Stimulated activated CD4-positive, alpha-beta T cell treated with anti-CD3 and anti-CD28 coated beads, Interleukin-1b, Interleukin-23, amount 100 ng/mL, for 24 hours (primary cell): ENCODE results near the gene FBN1.

Source experiments
- DNase-seq, 4 experiments: peaks; one replicate each; pipeline ENCODE4 v3.0.0-alpha.2; 2020; ENCODE audit warnings: low read depth in 4 of 4, low spot score in 1 of 4

Gene FBN1

DNA sequence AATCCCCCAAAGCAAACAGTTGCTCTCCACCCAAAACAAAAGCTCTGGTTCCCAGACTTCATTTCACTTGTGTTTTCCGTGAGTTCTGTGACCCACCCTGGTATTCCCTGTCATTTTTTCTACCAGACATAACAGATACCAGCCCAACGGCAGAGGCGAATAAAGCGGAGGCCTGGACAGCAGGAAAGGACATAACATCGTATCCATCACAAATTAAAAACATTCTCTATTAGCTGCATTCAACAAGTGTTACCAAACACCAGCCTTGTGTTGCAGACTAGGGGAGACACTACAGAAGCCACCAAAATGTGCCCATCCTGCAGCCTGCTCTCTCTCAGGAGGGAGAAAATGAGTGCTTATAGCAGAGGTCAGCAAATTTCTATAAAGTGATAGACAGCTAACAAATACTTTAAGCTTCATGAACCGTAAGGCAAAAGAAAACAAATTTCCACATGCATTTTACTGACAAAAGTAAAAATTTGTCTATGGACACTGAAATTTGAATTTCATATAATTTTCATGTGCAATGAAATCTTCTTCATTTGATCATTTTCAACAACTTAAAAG is 7.1 kb upstream of the FBN1 start:
- no peak for DNase-seq

DNA sequence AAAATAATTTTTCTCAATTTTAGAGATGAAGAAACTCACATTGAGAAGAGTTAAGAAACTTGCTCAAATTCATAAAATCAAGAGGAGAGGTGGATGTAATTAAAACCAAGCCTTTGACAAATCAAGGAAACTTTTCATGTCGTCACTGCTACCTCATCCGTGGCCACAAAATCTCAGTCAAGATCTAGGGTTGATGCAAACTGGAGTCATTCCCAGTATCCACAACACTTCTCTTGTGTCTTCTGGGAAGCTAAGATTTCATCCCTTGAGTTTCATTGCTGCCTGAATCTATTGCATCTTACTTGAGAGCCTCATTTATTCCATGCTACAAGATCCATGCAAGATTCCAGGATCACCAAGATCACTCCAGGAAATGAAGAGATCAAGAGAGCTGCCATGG is 5.4 kb upstream of the FBN1 start:
- no peak for DNase-seq

DNA sequence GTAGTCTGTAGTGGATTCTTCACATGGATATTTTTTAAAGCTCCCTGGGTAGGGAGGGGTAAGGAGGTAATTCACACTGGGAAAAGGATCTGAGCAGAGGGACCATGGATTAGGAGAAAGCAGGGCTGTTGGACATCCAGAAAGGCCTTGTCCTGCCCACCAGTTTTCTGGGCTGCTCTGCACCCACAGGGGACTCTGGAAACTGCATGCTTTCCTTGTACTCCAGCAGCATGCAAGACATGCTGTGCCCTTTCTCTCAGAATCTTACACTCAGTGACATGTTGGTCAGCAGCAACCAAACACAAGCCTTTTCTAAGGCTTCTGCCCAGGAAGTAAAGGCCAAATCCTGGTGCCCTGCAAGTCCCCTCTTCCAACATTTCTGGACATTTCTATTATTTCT is 2.5 kb upstream of the FBN1 start:
- no peak for DNase-seq

DNA sequence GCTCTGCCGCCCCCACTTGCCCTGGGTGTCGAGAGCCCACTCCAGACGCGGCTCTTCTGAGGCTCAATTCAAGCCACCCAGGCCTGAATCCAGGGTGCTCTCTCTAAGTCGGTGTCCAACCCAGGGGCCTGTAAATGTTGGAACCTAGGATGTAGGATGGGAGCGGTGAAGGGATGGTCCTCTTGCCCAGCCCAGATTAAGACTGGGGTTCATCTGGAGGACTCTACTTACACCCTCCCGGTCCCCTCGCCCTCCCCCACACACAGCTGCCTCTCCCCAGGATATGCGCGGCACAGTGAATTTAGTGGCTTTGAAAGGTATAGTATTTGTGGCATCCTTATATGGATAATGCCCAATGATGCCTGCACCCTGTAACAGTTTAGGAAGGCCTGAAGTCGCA is 822 bp upstream of the FBN1 start:
- no peak for DNase-seq

DNA sequence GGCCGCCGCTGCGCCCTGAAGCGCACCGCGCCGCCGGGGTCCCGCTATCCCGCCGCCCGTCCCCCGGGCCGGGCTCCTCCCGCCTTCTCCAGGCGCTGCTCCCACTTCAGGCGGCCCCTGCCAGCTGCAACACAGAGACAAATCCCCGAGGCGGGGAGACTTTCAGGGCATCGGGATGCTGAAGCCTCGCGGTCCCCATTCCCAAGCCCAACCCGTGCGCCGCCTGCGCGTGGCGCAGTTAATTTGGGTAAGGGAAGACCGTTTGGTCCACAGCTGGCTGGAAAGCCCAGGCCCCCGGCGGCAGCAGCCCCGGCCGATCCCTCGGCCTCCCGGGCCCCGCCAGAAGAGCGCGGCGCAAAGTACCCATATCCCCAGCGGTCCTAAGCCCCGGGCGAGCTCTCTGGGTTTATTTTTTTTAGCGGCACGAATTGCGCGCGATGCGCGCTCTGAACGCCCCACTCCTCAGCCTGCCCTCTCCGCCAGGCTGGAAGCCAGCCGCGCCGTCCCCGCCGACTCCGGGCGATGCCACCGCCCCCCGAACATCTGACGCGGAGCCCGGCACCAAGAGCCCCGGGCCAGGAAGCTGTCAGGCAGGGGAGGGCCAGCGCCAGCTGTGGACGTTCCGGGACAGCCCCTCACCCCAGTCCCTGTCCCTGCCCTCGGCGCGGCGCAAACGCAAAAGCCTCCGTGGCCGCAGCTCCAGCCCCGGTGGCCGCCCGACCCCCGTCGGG is 517 bp downstream of the FBN1 start:
- DNase-seq = no peak

DNA sequence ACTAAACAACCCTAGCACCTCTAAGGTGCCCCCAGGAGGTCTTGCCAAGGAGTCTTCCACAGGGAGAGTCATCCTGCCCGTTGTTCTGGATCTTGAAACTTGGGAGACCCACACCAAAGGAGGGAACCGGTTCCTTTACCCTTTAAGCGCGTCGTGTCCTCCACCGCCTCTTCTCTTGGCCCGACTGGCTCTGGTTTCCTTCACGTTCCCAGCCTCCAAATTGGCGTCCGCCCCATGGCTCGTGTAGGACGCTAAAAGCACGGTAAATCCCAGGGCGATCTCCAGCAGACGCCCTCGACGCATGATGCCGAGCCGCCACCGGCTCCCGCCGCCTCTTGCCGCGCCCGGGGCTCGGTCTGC is 1.1 kb downstream of the FBN1 start:
- DNase-seq = no peak

DNA sequence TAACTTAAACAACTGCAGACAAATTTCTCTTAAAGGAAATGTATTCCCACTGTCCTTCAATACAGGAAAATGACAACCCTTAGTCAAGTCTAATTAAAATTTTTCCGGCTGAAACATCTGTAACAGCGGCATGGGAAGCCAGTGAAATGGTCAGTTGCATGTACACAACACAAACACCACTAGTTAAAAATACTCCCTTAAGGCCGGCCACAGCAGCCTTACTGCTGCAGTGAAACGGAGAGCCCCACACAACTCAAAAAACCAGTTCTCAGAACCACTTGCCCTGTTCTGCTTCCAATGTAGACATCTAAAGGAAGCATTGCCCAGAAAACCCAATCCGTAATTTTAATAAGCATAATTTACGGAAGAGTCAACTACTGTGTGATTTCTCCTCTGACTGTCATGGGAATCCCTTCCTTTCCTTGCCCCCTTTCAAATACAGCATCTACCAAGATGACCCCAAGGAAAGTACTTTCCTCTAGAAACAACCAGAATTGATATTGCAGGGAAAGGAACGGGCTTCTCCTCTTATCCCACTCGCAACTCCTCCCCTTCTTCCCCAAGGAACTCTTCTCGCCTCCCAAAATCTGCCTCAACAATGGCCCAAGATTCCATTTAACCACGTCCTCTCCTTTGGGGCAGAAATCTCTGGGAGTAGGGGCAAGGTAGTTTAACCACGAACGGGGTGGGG is 1.6 kb downstream of the FBN1 start:
- DNase-seq = no peak

DNA sequence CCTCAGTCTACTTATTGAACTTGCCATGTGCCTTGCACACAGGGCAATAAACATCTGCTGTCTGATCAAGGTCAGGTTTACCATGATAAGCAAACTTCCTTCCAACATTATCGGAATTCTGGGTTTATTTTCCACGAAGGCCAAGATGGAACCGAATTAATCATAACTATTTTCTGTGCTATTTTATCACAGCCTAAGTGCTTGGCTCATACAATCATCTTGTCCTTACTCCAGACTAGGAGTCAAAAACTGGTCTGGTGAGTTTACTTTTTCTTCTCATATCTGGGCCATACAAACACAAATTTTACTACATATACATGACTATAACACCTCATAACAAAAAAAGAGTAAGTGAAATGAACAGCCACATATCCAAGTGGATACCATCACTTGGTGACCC is 2.3 kb downstream of the FBN1 start:
- DNase-seq = no peak

DNA sequence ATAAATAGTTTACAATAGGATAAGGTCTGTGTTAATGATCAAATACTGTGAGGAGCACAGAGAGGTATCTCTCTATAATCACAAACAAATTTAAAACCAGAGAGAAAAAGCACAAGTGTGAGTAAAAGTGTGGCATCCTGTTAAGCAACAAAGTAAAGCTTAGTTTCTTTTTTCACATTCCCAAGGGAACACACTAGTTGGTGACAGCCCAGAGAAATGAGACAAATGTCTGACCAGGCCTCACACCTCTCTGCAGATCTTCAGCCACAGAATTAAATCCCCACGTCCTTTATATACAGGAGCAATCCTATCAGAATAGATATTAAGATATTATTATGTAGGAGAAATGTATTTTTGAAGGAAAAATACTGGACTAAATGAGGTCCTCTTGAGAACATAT is 2.7 kb downstream of the FBN1 start:
- no peak for DNase-seq

DNA sequence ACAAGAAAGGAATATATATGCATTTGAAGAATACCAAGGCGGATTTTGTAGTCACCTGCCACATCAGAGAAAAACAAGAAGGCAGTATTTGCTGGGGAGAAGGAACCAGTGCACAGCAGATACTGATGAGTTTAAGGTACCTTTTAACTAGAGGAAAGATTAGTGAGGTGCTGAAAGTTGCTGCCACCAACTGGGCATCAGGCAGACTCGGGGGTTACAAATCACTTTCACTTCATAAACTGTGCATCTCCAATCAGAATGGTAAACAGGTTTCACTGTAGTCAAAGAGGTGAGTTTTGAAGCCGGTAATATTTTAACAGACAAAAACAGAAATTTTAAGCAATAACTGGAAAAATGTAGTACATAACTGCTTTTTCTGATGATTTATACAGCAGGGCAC is 4.1 kb downstream of the FBN1 start:
- no peak for DNase-seq

DNA sequence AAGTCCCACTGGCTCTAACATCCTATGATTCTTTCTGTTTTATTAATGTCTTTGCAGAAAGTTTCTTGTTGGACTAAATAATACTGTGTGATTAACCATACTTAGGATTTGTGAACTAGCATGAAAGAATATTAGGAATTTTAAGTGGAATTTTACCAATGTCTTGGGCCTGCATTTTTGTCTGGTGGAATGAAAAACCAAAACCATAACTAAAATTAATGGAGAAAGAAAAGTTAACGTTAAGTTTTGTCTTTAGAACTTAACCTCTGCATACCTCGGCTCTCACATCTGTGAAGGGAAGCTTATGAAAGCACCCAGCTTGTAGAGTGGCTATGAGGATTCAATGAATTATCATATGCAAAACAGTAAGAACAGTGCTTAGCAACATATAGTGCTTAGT is 6.5 kb downstream of the FBN1 start:
- DNase-seq = no peak

DNA sequence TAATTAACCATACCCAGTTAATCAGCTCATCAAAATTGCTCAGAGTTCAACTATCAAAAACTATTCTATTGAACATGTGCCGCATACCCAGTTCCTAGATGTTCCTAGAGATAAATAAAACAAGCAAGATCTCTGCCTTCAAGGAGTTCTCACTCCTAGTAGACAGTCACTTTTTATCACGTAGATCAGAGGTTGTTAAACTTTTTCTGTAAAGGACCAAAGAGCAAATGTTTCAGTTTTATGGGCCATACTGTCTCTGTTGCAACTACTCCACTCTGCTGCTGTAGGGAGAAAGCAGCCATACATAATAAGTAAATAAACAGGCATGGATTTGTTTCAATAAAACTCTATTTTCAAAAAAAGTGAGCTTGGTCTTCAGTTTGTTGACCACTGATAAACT is 7.9 kb downstream of the FBN1 start:
- DNase-seq = no peak

DNA sequence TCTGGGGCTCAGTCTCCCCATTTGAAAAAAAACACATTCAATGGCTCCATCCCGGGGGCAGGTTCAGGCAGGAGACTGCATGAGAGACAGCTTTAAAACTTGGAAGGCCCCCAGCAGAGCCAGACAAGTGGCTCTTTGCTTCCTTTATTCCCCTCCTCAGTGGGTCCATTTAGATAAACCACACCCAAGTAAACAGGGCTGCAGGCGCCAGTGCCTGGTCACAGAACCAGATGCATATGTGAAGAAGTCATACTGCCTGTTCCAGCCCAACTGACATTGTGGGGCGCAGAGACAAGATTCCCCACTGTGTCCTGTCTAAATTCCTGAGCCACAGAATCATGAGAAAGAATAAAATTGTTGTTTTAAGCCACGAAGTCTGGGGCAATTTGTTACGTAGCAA is 9.0 kb downstream of the FBN1 start:
- no peak for DNase-seq

DNA sequence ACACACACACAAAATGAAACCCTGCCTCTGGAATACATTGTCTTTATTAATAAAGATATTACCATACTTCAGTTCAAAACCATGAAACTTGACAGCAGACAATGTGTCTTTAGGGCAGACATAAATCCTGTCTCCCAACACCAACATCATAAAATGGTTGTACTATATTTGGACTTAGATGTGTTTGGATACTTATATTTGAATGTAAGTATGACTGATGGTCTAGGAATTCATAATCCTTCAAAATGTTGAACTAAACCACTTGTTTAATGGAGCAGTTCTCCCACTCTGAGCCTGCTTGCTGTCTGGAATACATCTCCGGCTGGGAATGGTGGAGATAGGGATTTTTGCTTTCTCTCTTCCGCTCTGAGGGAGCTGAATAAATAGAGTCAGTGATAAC is 10.6 kb downstream of the FBN1 start:
- no peak for DNase-seq

DNA sequence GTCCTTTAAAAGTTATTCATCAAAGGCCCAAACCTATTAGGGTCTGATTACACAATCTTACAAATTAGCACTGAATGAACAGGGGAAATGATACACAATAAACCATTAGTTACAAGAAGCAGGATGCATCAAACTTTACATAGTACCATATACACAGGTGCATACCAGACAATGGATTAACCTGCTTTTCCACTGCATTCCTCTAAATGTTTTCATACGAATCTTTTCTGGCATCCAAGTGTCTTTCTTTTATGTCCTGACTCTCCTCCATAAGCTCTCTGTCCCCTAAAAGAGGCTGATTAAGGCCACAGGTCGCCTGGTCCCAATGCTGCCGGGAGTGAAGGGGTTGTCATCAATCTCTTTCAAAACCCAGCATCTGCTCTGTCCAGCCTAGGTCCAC is 11.4 kb downstream of the FBN1 start:
- DNase-seq = no peak

DNA sequence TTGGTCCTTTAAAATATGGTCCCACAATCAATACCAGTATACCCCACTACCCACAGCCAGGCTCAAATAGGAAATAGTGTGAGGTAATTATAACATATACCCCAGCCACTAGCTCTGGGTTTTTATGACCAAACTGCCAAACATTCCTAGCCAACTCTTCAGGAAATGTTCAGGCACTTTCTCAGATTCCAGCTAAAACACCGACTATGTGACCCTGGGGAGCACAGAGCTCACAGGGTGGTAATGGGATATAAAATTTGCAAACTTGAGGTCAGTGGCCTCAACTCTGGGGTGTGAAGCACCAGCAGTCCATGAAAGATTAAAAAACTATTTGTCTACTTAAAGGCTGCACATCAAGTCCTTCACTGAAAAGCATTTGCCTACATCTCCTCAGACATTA is 12.9 kb downstream of the FBN1 start:
- DNase-seq = no peak

DNA sequence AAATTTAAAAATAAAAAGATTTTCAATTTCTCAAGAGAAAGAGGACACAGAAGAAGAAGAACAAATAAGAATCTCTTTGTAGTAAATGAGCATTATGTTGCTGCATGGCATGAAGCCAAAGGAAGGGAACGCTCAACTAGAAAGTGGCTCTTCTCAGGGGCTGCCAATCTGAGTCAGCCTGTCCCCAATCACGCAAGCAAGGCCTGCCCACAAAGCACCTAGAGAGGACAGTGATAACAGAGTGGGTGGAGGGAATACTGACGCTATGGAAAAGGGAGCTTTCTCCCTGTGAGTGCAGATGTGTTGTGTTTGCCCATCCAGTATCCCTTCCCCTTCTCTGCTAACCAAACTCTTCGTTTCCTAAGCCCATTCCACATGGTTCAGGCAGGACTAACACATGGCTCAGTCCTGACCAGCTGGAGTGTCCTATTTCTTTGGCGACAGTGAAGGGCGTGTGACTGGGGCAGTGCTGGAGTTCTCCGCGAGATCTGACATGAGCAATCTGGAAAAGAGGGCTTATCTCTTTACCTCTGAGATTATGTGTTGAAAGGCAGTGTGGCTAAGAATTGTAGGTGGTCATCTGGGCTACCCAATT is 14.2 kb downstream of the FBN1 start:
- no peak for DNase-seq

DNA sequence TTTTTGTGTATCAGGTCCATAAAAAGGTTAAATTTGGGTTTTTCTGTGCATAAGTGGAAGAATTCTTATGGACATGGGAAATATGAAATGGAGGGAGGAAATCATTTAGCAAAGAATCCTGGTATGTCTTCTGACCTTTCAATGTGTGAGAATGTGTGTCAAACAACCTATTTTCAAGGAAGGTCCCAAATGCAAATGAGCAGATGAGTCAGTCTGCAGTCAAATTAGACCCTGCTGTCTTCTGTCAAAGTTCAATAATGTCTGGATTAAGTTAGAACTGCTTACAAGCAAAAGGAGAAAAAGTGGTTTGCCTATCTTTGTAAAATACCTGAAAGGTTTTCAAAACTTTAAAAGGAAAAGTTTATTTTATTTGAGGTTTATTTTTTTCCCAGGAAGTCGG is 15.3 kb downstream of the FBN1 start:
- no peak for DNase-seq

DNA sequence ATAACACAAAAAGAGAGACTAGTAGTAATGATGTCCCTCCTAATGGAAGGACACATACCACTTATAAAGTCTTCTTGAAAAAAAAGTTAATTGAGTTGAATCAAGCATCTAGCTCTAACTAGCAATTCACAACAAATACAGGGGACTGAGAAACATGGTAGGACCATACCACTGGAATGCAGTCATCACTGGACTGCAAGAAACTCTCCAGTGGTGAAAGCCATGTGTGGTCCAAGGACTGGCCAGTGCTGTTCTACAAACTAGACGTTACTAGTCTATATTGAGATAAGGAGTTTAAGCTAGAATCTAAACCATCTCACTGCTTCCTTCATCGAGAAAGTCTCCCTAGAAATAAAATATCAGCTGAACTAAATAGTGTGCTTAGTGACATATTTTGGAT is 16.7 kb downstream of the FBN1 start:
- DNase-seq = no peak

DNA sequence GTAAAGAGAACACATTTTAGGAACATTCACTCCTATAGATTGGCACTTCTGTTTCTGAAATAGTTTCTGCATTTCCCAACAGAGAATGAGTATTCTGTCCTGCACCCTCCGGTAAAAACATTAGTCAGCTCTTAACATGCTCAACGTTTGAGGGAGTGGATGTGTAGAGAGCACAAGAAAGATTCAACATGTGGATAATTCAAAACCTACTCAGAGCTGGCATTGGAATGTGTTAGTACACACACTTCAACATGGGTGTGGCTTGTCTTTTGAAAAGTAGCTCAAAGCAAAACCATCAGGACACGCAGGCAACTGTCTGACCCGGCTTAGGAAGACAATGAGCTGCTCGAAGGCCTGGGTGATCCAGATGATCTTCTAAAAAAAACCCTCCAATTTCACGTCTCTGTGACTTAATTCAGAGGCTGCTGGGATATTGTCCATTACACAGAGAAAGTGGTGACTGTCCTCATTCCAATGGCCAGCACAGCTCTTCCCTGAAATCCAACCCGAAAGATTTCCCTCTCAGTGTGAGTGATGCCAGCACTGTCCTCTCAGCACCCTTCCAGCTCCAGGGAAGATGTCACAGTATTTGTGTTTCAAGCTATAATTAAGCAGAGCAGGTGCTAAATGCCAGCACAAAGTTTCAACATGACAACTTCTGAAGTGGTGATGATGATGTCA is 18.1 kb downstream of the FBN1 start:
- no peak for DNase-seq

DNA sequence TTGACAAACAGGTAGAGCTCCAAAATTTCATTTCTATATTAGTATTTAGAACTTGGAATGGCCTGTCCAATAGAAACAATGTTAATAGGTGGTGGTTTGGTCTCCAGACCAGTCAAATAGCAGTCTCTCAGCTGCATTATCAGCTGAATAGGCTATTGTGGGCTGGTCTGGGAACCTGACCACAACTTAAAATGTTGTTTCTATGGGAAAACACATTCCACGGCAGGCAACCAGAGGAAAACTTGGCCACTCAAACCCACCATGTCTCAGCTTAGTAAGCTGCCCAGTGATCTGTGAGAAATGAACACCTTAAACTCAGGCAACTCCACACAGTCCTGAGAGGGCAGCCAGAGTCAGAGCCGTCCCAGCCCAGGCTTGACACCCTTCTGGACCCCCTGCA is 20.4 kb downstream of the FBN1 start:
- no peak for DNase-seq

DNA sequence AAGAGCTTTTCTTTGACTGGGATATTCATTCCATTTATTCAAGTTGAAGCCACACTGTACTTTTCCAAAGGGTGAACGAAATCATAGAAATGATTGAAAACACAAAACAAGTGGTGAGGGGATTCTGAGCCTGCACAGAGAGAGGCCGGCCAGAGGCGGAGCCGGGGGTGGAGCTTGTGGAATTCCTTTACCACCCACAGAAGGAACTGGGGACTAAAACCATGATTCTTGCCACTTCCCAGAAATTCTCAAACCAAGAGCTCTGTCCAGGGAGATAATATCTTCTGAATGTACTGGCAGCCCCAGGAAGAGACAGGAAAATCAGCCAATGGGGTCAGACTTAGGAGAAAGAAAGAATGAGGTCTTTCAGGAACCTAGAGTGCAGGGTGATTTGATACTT is 20.8 kb downstream of the FBN1 start:
- DNase-seq = no peak
